GM18873 (cell line): ENCODE measurements around the gene PFKL.
A peak's percentile ranks its signal among the peaks of the same experiment; 100 is the strongest.
"Not testable (repeated sequence)": the region's sequence is repeated elsewhere in the genome, so short reads cannot be mapped to it uniquely, and the experiment has no call there.

Experiments used
- ATAC-seq: cut with Tn5 transposase; IDR thresholded peaks from one replicate; pipeline ENCODE4 v1.9.1; 2021; ENCODE audit warnings: mild to moderate bottlenecking, moderate library complexity, moderate number of reproducible peaks; ENCODE audit not compliant: unreplicated experiment, low FRiP score

The PFKL gene

GRCh38 chr21:44337941-44338895 is 38.4 kb downstream of the PFKL start:
- no peak for ATAC-seq

GRCh38 chr21:44338971-44339910 is 39.4 kb downstream of the PFKL start, which contains the start of gene CFAP410:
Gene CFAP410 (minus strand): TSS chr21:44339390. CDS start chr21:44339194, 196 bp downstream.
- ATAC-seq: peak; percentile 63

GRCh38 chr21:44341726-44342458 is 42.0 kb downstream of the PFKL start:
- ATAC-seq: not testable (repeated sequence)

GRCh38 chr21:44342981-44343380 is 43.1 kb downstream of the PFKL start:
- ATAC-seq: not testable (repeated sequence)

- no peak for ATAC-seq
Measured at GRCh38 chr21:44344541-44345183, 44.8 kb downstream of the PFKL start.

GRCh38 chr21:44345495-44345894 is 45.6 kb downstream of the PFKL start:
- no peak for ATAC-seq

- no peak for ATAC-seq
Measured at GRCh38 chr21:44347911-44348451, 48.1 kb downstream of the PFKL start.

- no peak for ATAC-seq
Measured at GRCh38 chr21:44348861-44349260, 49.0 kb downstream of the PFKL start.

GRCh38 chr21:44349416-44349846 is 49.6 kb downstream of the PFKL start:
- no peak for ATAC-seq

- no peak for ATAC-seq
Measured at GRCh38 chr21:44349847-44350772, 50.3 kb downstream of the PFKL start.

GRCh38 chr21:44350773-44351481 is 51.1 kb downstream of the PFKL start:
- ATAC-seq: no peak

GRCh38 chr21:44351535-44352252 is 51.8 kb downstream of the PFKL start:
- no peak for ATAC-seq

- ATAC-seq: no peak
Measured at GRCh38 chr21:44352253-44352860, 52.5 kb downstream of the PFKL start.

GRCh38 chr21:44353191-44353970 is 53.5 kb downstream of the PFKL start, which contains the start of gene TRPM2:
Gene TRPM2 (plus strand): TSS chr21:44353621. CDS start chr21:44353701, 80 bp downstream.
- no peak for ATAC-seq

GRCh38 chr21:44354001-44354405 is 54.1 kb downstream of the PFKL start:
- ATAC-seq: no peak
